ENCODE data around the gene LOXL4.
"Not testable (repeated sequence)": the region's sequence is repeated elsewhere in the genome, so short reads cannot be mapped to it uniquely, and the experiment has no call there.

LOXL4 gene

GRCh38 chr10:98238391-98238790 lies 29.6 kb downstream of the LOXL4 start:
- no peak for DNase-seq

GRCh38 chr10:98236862-98237261 lies 31.1 kb downstream of the LOXL4 start:
- no peak for DNase-seq

GRCh38 chr10:98235846-98236245 lies 32.1 kb downstream of the LOXL4 start:
- no peak for DNase-seq

GRCh38 chr10:98231417-98231816 lies 36.6 kb downstream of the LOXL4 start:
- no peak for DNase-seq

- not testable (repeated sequence) for DNase-seq
These were observed 39.7 kb downstream of the LOXL4 start for GRCh38 chr10:98228266-98228665.

- not testable (repeated sequence) for DNase-seq
These were observed 40.3 kb downstream of the LOXL4 start for GRCh38 chr10:98227713-98228112.

GRCh38 chr10:98226508-98227144 lies 41.4 kb downstream of the LOXL4 start:
- DNase-seq: no peak

GRCh38 chr10:98224996-98225395 lies 43.0 kb downstream of the LOXL4 start:
- DNase-seq: no peak

- no peak for DNase-seq
These were observed 43.5 kb downstream of the LOXL4 start for GRCh38 chr10:98224509-98224908.

GRCh38 chr10:98223874-98224273 lies 44.1 kb downstream of the LOXL4 start:
- no peak for DNase-seq

- DNase-seq: no peak
These were observed 50.2 kb downstream of the LOXL4 start for GRCh38 chr10:98217801-98218200.

- DNase-seq: no peak
These were observed 52.6 kb downstream of the LOXL4 start for GRCh38 chr10:98215373-98215772.

- no peak for DNase-seq
These were observed 54.3 kb downstream of the LOXL4 start for GRCh38 chr10:98213740-98214139.

GRCh38 chr10:98212196-98212595 lies 55.8 kb downstream of the LOXL4 start:
- DNase-seq: no peak

GRCh38 chr10:98209441-98209840 lies 58.6 kb downstream of the LOXL4 start:
- no peak for DNase-seq

- DNase-seq: no peak
These were observed 59.1 kb downstream of the LOXL4 start for GRCh38 chr10:98208925-98209324.

GRCh38 chr10:98205351-98205750 lies 62.6 kb downstream of the LOXL4 start:
- no peak for DNase-seq

- DNase-seq: no peak
These were observed 65.6 kb downstream of the LOXL4 start for GRCh38 chr10:98202378-98202777.

- DNase-seq: no peak
These were observed 66.2 kb downstream of the LOXL4 start for GRCh38 chr10:98201760-98202159.

All from activated CD4-positive, alpha-beta T cell treated with anti-CD3 and anti-CD28 coated beads, Interleukin-2, amount 50 U/mL, for 48 hours (primary cell).